Naive thymus-derived CD8-positive, alpha-beta T cell (primary cell): ENCODE data around the gene ABHD17A. TPM values are rescaled to one million over a fixed set of nuclear protein-coding genes. Genes with fewer than 3 reads are reported as not detected.

Source experiments
- ATAC-seq, 2 donors: fragments of 150-1000 bp; cut with Tn5 transposase in 1 of 2; sonication (Bioruptor Pico), chemical (Tn5 transposase) in 1 of 2; 1 replicate in 1 of 2; 2 replicates in 1 of 2; pipeline ENCODE4 v1.10.0; 2021; ENCODE audit warnings: mild to moderate bottlenecking in 2 of 2, moderate library complexity in 2 of 2
- POLR2A ChIA-PET: fragments of 350-600 bp; sonication (Branson Sonifier 250); formaldehyde crosslinking; loops from one replicate; lab custom pipeline; 2021; ENCODE audit warnings: antibody characterized with exemption; lab: Charles Lee
- DNase-seq, 10 donors: peaks; one replicate each; pipeline versions ENCODE4 v3.0.0 to v3.0.0-alpha.2; 2020 to 2022
- H3K27ac Mint-ChIP-seq, 10 donors: one replicate each; pipeline ENCODE4 v1.8.0; 2020 to 2022; ENCODE audit warnings: mild to moderate bottlenecking in 10 of 10, mixed read lengths in 10 of 10, moderate library complexity in 4 of 10, inconsistent platforms in 1 of 10
- H3K27me3 Mint-ChIP-seq, 5 donors: one replicate each; pipeline ENCODE4 v1.8.0; 2021 to 2022; ENCODE audit warnings: mixed read lengths in 5 of 5
- H3K36me3 Mint-ChIP-seq, 3 donors: one replicate each; pipeline ENCODE4 v1.8.0; 2020 to 2022; ENCODE audit warnings: mixed read lengths in 3 of 3, mild to moderate bottlenecking in 2 of 3, inconsistent platforms in 1 of 3
- H3K4me1 Mint-ChIP-seq, 4 donors: one replicate each; pipeline ENCODE4 v1.8.0; 2021 to 2022; ENCODE audit warnings: mixed read lengths in 4 of 4
- H3K4me3 Mint-ChIP-seq, 10 donors: one replicate each; pipeline ENCODE4 v1.8.0; 2020 to 2022; ENCODE audit warnings: mild to moderate bottlenecking in 10 of 10, mixed read lengths in 10 of 10, moderate library complexity in 6 of 10, inconsistent platforms in 1 of 10
- H3K9me3 Mint-ChIP-seq, 9 donors: one replicate each; pipeline ENCODE4 v1.8.0; 2020 to 2022; ENCODE audit warnings: mixed read lengths in 9 of 9, mild to moderate bottlenecking in 3 of 9, inconsistent platforms in 1 of 9, moderate library complexity in 1 of 9
- polyA plus RNA-seq, 3 donors: library from polyadenylated mRNA; unstranded; fragments of 300-500 nt; fragmentation: Illumina TruSeq; gene quantifications; one replicate each; pipeline ENCODE4 v1.2.3, GENCODE V29; 2021
- total RNA-seq, 8 experiments: library from RNA in 2 of 8; stranded (reverse) in 2 of 8; gene quantifications; one replicate each; pipeline ENCODE4 v1.2.3 and lab custom pipeline; 2021 to 2026

The ABHD17A gene
- total and polyA plus RNA-seq, 5 experiments from 2014 or later, result 106 to 207 (median 153) TPM

DNA sequence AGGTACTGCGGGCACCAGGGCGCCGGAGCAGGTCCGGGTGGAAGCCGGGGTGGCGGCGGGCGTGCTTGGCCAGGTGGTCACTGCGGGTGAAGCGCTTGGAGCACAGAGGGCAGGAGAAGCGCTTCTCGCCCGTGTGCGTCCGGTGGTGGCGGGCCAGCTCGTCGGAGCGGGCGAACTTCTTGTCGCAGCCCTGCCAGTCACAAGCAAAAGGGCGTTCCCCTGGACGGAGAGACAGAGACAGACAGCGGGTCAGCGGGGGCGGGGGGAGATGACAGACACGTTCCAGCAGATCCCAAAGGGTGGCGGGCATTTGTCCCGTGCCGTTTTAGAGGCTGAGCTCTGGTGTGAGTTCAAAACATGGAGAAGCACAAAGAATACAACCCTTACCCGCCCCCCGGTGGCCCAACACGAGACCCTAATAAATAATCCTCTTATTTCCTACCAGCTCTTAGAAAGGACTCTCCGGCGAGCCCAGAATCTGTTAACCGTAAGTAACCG, 30.7 kb downstream of the ABHD17A start:
- peak overlapping the region; percentile 60 to 98 (median 78) for H3K4me3 Mint-ChIP-seq
- DNase-seq, result no peak
- H3K27me3 Mint-ChIP-seq, result no peaks in the 10 kb centered on the region
- H3K27ac Mint-ChIP-seq, result peak overlapping the region; percentile 57 to 96 (median 88)
- no peaks in the 10 kb centered on the region for H3K9me3 Mint-ChIP-seq
- ATAC-seq, result no peak
- POLR2A ChIA-PET, result interaction anchor here (0.6 to 4.9 kb wide), 7 partner anchors 8 to 296 kb away, joined by 3 to 35 read pairs (median 5); partner anchors contain the start of gene ABHD17A
- H3K4me1 Mint-ChIP-seq, result peaks cover 27 to 70% (median 67%) of the 10 kb centered on the region in 4 donors
- no peaks in the 10 kb centered on the region for H3K36me3 Mint-ChIP-seq

DNA sequence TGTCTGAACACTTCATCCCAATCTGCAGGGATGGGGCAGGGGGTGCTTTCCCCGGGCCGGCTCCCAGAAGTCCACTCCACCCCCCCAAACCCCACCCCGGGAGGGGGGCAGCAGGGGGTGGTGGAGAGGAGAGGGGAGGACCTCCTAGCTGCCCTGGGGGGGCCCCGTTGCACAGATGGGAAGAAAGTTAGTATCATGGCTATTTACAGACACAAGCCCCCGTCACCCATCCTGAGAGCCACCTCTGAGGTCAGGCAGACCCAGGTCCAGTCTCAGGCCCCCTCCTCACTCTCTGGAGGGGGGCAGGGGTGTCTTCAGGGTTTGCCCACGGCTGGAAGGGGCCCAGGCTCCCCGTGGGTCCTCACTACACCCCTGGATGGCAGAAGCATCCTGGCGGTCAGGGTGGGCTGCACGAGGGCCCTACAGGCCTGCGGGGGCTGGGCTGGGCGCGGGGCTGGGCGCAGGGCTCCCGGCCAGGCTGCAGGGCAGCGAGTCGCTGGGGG, 31.2 kb downstream of the ABHD17A start:
- POLR2A ChIA-PET, result interaction anchor here (0.8 to 4.9 kb wide), 6 partner anchors 8 to 296 kb away, joined by 3 to 35 read pairs (median 5); partner anchors contain the start of gene ABHD17A
- no peak overlapping the region for H3K27ac Mint-ChIP-seq
- peak overlapping the region in 1 of 10 donors; percentile 98 for H3K4me3 Mint-ChIP-seq
- H3K9me3 Mint-ChIP-seq, result no peaks in the 10 kb centered on the region
- no peak for DNase-seq
- H3K4me1 Mint-ChIP-seq, result peaks cover 24 to 68% (median 64%) of the 10 kb centered on the region in 4 donors
- H3K27me3 Mint-ChIP-seq, result no peaks in the 10 kb centered on the region
- no peak for ATAC-seq
- H3K36me3 Mint-ChIP-seq, result no peaks in the 10 kb centered on the region

DNA sequence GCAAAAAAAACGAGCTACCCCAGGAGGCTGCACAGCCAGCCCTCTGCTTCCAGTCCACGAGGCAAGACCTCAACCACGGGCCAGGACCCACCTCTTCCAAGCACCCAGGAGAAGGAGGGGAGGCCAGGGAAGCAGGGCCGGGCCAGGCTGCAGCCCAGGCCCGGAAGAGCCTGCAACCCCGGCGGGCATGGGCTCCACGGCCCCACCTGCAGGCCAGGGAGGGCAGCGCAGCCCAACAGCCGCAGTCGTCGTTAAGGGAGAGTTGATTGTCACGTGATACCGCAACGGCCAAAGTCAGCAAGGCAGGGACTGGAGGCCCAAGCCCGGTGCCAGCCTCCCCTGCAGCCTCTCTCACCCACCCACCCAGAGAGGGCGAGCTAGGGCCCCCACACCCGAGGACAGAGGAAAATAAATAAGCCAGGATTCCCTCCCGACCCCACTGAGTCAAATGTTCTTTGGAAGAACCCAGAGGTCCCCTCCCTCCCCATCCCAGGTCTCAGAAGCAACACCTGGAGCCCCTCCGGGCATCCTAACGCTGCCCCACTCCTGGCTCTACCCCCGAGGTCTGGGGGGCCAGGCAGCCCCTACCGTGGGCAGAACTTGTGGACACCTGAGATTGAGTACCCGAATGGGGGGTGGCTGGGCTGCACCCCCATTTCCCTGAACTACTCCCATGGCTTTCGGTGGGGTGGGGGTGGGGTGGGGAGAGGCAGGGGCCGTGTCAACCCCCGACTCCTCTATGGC, 31.8 kb downstream of the ABHD17A start:
- Mint-ChIP-seq H3K4me3 (peak overlapping the region; percentile 64 to 89 (median 75)), H3K4me1 (peaks cover 20 to 68% (median 60%) of the 10 kb centered on the region in 4 donors), H3K9me3 (no peaks in the 10 kb centered on the region), H3K27ac (peak overlapping the region; percentile 86 to 97 (median 94)), H3K36me3 (no peaks in the 10 kb centered on the region), H3K27me3 (no peaks in the 10 kb centered on the region)
- DNase-seq (peak; percentile 70 to 83 (median 78)), ATAC-seq (peak; percentile 15 to 24)
- POLR2A ChIA-PET, result interaction anchor here (0.7 to 1.2 kb wide), 5 partner anchors 11 to 585 kb away, joined by 3 to 6 read pairs (median 4); partner anchors contain the start of gene ABHD17A

DNA sequence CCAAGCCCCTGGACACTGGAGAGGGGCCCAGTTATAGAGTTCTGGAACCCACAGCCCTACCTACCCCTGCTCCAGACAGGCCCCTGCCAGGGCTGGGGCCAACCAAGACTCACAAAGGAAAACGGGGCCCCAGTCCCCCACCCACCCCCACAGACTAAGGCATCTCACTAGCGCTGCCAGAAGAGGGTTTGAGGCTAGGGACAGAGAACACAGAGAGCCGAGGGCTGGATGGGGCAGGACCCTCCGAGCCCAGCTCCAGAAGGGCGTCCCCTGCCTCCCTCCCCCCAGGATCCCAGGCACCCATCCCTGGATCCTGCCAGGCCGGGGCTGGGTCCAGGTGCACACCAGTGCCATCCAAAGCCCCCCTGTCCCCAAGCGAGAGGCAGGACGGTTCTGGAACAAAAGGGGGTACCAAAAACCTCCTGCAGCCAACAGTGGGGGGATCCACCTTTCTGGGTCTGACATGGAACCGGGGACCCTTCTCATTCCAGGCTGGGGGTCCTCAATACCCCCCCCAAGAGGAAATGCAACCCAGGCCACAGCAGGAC, 32.6 kb downstream of the ABHD17A start:
- Mint-ChIP-seq H3K4me3 (peak overlapping the region in 8 of 10 donors; percentile 56 to 89 (median 70)), H3K27me3 (no peaks in the 10 kb centered on the region), H3K9me3 (no peaks in the 10 kb centered on the region), H3K4me1 (peaks cover 18 to 60% (median 53%) of the 10 kb centered on the region in 4 donors), H3K36me3 (no peaks in the 10 kb centered on the region), H3K27ac (peak overlapping the region; percentile 86 to 97 (median 94))
- no peak for DNase-seq
- POLR2A ChIA-PET, result interaction anchor here (0.7 to 1.5 kb wide), 8 partner anchors 12 to 584 kb away, joined by 3 to 6 read pairs (median 4); partner anchors contain the start of gene ABHD17A
- ATAC-seq, result no peak

DNA sequence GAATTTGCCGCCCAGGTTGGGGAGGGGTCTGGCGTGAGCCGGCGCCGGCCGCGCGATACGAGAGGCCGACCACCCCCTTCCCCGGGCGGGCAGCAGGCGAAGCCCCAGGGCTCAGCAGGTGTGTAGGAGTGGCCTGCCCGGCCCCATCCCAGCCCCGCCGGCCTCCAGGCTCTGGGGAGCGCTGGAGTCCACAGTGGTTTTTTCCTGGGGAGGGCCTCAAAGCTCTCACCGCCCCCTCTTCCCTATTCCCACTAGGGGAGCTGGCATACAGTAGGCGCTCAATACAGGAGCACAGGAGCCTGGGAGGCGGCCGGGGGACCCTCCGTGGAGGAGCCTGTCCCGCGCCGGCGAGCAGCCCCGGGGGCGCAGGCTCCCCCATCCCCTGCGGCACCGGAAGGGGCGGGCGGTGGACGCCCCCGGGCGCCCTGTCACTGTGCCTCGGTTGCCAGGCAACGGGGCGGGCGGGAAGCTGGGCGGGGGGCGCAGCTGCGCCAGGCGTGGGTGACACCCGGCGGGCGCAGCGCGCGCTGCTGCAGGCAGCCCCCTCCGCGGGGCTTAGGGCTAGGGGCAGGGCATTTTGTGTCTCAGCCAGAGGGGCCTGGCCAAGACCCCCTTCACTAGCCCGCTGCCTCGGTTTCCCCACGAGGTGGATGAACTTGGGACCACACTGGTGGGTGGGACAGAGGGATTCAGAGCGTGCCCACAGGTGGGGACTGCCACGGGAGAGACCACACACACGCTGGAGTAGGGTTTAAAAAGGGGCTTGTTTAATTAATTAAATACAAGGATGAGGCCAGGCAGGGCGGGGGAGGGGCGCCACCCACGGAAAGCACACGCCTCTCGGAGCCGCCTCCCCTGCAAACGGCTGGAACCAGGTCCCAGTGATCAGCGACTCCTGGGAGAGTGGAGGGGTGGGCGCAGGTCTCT, 33.4 kb downstream of the ABHD17A start:
- Mint-ChIP-seq H3K9me3 (no peaks in the 10 kb centered on the region), H3K4me3 (peak overlapping the region; percentile 53 to 81 (median 73)), H3K36me3 (no peaks in the 10 kb centered on the region), H3K4me1 (peaks cover 20 to 63% (median 59%) of the 10 kb centered on the region in 4 donors), H3K27ac (peak overlapping the region; percentile 13 to 97 (median 94)), H3K27me3 (no peaks in the 10 kb centered on the region)
- POLR2A ChIA-PET, result interaction anchor here (0.7 to 1.5 kb wide), 5 partner anchors 9 to 582 kb away, joined by 3 to 6 read pairs (median 3); no protein-coding TSS in a partner anchor
- peak; percentile 63 to 94 (median 85) for DNase-seq
- ATAC-seq, result peak; percentile 24 to 44

DNA sequence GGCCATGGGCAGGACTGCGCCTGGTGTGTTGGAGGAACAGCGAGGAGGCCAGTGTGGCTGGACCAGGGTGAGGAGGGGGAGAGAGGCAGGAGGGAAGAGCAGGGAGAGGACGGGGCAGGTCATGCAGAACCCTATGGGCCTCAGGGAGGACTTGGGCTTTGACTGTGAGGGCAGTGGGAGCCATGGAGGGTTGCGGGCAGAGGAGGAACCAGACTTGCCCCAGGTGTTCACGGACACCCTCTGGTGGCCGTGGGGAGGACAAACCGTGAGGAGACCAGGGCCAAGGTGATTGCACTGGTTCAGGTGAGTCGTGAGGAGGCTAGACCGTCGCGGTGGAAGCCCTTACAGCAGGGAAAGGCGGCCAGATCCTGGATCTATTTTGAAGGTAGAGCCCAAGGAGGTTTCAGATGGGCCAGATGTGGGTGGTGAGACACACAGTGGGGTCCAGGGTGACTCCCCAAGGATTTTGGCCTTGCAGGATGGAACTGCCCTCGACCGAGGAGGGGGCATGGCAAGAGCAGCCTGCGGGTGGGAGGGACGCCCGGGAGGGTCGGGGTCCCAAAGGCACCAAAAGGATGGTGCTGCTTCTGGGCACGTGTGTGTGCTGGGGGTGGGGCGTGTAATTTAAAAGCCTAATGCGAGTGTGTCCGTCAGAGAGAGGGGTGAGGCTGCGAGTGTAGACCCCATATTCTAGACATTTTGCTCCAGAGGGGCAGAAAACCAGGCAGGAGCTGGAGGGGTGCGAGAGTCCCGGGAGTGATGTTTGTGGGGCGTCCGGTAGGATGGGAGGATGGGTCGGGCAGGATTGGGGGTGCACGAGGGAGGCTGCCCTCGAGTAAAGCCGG, 34.3 kb downstream of the ABHD17A start:
- no peak for ATAC-seq
- peaks cover 21 to 67% (median 63%) of the 10 kb centered on the region in 4 donors for H3K4me1 Mint-ChIP-seq
- DNase-seq, result peak in 1 of 10 donors; percentile 20
- peak overlapping the region; percentile 83 to 96 (median 93) for H3K27ac Mint-ChIP-seq
- H3K4me3 Mint-ChIP-seq, result peak overlapping the region; percentile 53 to 87 (median 74)
- H3K9me3 Mint-ChIP-seq, result no peaks in the 10 kb centered on the region
- POLR2A ChIA-PET, result interaction anchor here (0.7 to 1.5 kb wide), 4 partner anchors 10 to 438 kb away, joined by 3 to 6 read pairs (median 4); no protein-coding TSS in a partner anchor
- H3K36me3 Mint-ChIP-seq, result peaks cover 0 to 2% (median 0%) of the 10 kb centered on the region in 3 donors
- H3K27me3 Mint-ChIP-seq, result no peaks in the 10 kb centered on the region

DNA sequence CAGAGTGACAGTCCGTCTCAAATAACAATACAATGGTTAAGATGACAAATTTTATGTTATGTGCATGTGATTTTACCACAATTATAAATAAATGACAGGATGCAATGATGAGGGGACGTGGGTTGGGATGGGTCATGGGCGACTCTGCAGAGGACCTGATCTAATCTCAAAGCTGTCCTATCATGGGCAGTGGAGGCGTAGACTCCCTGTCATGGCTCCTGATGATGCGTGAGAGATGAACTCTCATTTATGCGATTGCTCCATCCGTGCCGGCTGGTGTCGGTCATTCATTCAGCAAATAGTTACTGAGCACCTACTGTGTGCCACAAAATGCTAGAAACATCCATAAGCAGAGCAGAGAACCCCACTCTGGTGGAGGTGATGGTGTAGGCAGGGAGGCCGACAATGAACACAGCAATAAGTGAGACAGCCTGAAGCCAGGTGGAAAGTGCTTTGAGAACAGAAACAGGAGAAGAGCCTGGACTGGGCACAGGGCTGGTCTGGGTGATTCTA, 35.4 kb downstream of the ABHD17A start:
- ATAC-seq (no peak), DNase-seq (no peak)
- peaks cover 0 to 6% (median 0%) of the 10 kb centered on the region in 3 donors for H3K36me3 Mint-ChIP-seq
- peaks cover 25 to 65% (median 61%) of the 10 kb centered on the region in 4 donors for H3K4me1 Mint-ChIP-seq
- peak overlapping the region; percentile 2 to 87 (median 58) for H3K4me3 Mint-ChIP-seq
- POLR2A ChIA-PET, result interaction anchor here (0.6 to 1.4 kb wide), 3 partner anchors 15 to 56 kb away, joined by 3 read pairs; no protein-coding TSS in a partner anchor
- no peaks in the 10 kb centered on the region for H3K9me3 Mint-ChIP-seq
- H3K27ac Mint-ChIP-seq, result peak overlapping the region; percentile 70 to 96 (median 91)
- H3K27me3 Mint-ChIP-seq, result no peaks in the 10 kb centered on the region

DNA sequence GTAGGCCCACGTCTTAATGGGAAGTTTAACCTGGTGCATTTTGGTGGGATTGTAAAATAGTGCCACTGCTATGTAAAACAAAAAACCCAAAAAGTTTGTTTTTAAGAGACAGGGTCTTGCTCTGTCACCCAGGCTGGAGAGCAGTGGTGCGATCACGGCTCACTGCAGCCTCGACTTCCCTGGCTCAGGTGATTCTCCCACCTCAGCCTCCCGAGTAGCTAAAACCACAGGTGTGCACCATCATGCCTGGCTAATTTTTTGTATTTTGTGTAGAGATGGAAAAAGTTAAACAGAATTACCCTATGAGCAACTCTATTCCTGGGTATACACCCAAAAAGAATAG, 36.2 kb downstream of the ABHD17A start:
- H3K27ac Mint-ChIP-seq, result peak overlapping the region; percentile 88 to 96 (median 93)
- H3K27me3 Mint-ChIP-seq, result no peaks in the 10 kb centered on the region
- DNase-seq, result no peak
- peaks cover 25 to 67% (median 64%) of the 10 kb centered on the region in 4 donors for H3K4me1 Mint-ChIP-seq
- no peaks in the 10 kb centered on the region for H3K9me3 Mint-ChIP-seq
- peaks cover 0 to 6% (median 0%) of the 10 kb centered on the region in 3 donors for H3K36me3 Mint-ChIP-seq
- peak overlapping the region in 5 of 10 donors; percentile 73 to 82 (median 76) for H3K4me3 Mint-ChIP-seq
- POLR2A ChIA-PET, result interaction anchor here (0.6 to 1.4 kb wide), 7 partner anchors 9 to 580 kb away, joined by 3 to 8 read pairs (median 3); partner anchors contain the start of gene CIRBP
- no peak for ATAC-seq

DNA sequence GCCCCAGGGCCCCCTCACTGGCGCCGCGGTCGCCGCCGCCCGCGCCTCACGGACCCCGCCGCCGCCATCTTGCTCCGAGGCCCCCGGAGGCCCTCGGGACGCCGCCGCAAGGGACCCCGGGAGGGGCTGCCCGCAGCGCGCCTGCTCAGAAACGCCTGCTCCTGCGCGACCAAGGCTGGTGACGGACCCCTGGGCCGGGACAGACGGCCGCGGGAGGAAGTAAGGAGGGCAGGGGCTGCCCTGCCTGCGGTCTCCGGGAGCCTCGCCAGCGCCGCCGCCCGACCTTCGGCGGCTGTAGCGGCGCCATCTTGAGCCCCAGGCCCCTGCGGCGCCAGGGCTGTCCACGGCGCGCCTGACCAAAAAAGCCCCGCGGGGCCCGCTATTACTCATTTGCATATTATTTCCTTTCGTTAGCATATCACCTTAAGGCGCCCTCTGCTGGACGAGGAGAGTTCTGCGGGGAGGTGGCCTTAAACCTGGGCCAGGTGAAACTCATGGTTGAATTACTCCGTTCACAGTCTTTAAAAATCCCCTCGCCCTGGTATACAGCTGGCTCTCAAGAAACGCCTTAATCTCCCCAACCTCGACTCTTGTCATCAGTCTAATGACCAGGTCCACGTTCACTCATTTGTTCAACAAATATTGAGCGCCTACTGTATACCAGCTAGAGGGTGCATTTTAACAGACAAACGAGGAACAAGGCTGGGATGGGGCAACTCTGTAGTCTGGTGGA, 36.7 kb downstream of the ABHD17A start, which contains the start of gene REXO1:
TSS of gene REXO1 (minus strand) at position 85 of the 733 bp plus-strand sequence. CDS start 125 bp downstream, outside the sequence.
- Mint-ChIP-seq H3K27ac (peak within 1 kb of the TSS; percentile 88 to 96 (median 94)), H3K27me3 (no peaks in the 10 kb centered on the region), H3K36me3 (peaks cover 0 to 6% (median 0%) of the 10 kb centered on the region in 3 donors), H3K4me3 (peak within 1 kb of the TSS; percentile 79 to 92 (median 88)), H3K4me1 (peaks cover 26 to 71% (median 67%) of the 10 kb centered on the region in 4 donors), H3K9me3 (no peaks in the 10 kb centered on the region)
- POLR2A ChIA-PET, result interaction anchor here (0.5 to 1.4 kb wide), 8 partner anchors 9 to 579 kb away, joined by 3 to 8 read pairs (median 3); partner anchors contain the start of gene CIRBP
- peak; percentile 94 to 100 (median 98) for DNase-seq
- ATAC-seq, result peak; percentile 66 to 74
